ENCODE measurements around the gene CCDC50. TPM values are rescaled to one million over a fixed set of nuclear protein-coding genes. Genes with fewer than 3 reads are reported as not detected.

CCDC50 gene
- total and polyA plus RNA-seq, 4 donors: 23.4 to 119 (median 40.4) TPM

DNA sequence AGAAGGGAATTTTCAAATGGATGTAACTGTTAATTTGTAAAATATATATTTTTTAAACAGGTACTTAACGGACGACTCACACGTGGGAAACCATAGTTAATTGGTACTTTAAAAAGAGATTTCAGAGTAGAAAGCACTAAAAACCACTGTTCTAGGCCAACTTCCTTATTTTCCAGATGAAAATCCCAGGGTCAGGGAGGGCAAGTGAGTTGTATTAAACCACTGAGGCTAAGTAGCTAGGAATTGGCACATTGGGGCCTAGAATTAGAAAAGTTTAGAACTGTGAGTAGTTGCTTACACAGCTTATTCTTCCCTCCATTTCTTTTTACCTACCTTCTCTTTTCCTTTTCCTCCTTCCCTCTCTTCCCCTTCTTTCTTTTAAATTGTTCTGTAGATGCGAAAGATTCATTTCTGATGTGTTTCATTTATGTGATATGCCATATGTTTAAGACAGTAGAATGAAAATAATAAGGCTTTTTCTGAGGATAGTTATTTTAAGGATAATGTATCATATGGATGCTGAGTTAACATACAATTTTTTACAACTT is 5.2 kb downstream of the CCDC50 start:
- no peaks in the 10 kb centered on the region for H3K36me3 ChIP-seq (ENCODE audit: control insufficient read depth in 4 of 4, insufficient read depth in 4 of 4, low read length in 4 of 4)
- 78 to 82% methylated on average over 4 of the region's 4 CpGs for WGBS, 2 donors
- H3K4me3 ChIP-seq: no peak overlapping the region
- DNase-seq (no peak), ATAC-seq (ENCODE audit: insufficient read depth, low FRiP score) (no peak)
- H3K9ac ChIP-seq (ENCODE audit: insufficient read depth in 1 of 2, low read length in 2 of 2): no peak overlapping the region
- no peaks in the 10 kb centered on the region for H3K27me3 ChIP-seq (ENCODE audit: control insufficient read depth in 3 of 3, insufficient read depth in 3 of 3, low read length in 2 of 3)
- H3K9me3 ChIP-seq (ENCODE audit: control insufficient read depth in 4 of 4, insufficient read depth in 3 of 4, low read length in 3 of 4): no peaks in the 10 kb centered on the region
- H3K4me1 ChIP-seq (ENCODE audit: control insufficient read depth in 5 of 5, insufficient read depth in 5 of 5, low read length in 5 of 5): peaks cover 0 to 31% (median 0%) of the 10 kb centered on the region in 5 donors
- TF ChIP-seq, protein P1, sequence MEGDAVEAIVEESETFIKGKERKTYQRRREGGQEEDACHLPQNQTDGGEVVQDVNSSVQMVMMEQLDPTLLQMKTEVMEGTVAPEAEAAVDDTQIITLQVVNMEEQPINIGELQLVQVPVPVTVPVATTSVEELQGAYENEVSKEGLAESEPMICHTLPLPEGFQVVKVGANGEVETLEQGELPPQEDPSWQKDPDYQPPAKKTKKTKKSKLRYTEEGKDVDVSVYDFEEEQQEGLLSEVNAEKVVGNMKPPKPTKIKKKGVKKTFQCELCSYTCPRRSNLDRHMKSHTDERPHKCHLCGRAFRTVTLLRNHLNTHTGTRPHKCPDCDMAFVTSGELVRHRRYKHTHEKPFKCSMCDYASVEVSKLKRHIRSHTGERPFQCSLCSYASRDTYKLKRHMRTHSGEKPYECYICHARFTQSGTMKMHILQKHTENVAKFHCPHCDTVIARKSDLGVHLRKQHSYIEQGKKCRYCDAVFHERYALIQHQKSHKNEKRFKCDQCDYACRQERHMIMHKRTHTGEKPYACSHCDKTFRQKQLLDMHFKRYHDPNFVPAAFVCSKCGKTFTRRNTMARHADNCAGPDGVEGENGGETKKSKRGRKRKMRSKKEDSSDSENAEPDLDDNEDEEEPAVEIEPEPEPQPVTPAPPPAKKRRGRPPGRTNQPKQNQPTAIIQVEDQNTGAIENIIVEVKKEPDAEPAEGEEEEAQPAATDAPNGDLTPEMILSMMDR (IDR thresholded peaks at IDR 0.05; ENCODE audit: control extremely low read depth, extremely low read depth): no peak
- no peak overlapping the region for H3K27ac ChIP-seq (ENCODE audit: low read depth in 1 of 2, low read length in 1 of 2)

DNA sequence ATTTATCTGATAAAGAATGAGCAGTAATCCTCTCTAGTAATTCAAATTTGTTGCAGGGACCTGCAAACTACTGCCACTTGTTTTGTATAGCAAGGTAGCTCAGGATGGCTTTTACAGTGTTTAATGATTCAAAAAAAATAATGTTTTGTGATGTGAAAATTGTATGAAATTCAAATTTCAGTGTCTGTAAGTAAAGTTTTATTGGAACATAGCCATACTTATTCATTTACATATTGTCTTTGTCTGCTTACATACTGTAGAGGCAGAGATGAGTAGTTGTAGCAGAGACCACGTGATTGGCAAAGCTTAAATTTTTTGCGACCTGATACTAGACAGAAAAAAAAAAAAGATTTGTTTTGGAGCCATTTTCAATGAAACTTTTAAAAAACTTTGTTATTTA is 7.6 kb downstream of the CCDC50 start:
- peaks cover 0 to 30% (median 0%) of the 10 kb centered on the region in 5 donors for H3K4me1 ChIP-seq (ENCODE audit: control insufficient read depth in 5 of 5, insufficient read depth in 5 of 5, low read length in 5 of 5)
- no peaks in the 10 kb centered on the region for H3K9me3 ChIP-seq (ENCODE audit: control insufficient read depth in 4 of 4, insufficient read depth in 3 of 4, low read length in 3 of 4)
- TF ChIP-seq, protein P1 (IDR thresholded peaks at IDR 0.05; ENCODE audit: control extremely low read depth, extremely low read depth): no peak
- H3K4me3 ChIP-seq: no peak overlapping the region
- DNase-seq (no peak), ATAC-seq (ENCODE audit: insufficient read depth, low FRiP score) (no peak)
- H3K27me3 ChIP-seq (ENCODE audit: control insufficient read depth in 3 of 3, insufficient read depth in 3 of 3, low read length in 2 of 3): no peaks in the 10 kb centered on the region
- no peak overlapping the region for H3K27ac ChIP-seq (ENCODE audit: low read depth in 1 of 2, low read length in 1 of 2)
- WGBS, 2 donors: 82 to 88% methylated on average over 2 of the region's 2 CpGs
- H3K36me3 ChIP-seq (ENCODE audit: control insufficient read depth in 4 of 4, insufficient read depth in 4 of 4, low read length in 4 of 4): no peaks in the 10 kb centered on the region
- no peak overlapping the region for H3K9ac ChIP-seq (ENCODE audit: insufficient read depth in 1 of 2, low read length in 2 of 2)

- Histone ChIP-seq H3K9me3 (ENCODE audit: control insufficient read depth in 4 of 4, insufficient read depth in 3 of 4, low read length in 3 of 4) (no peaks in the 10 kb centered on the region), H3K4me3 (no peak overlapping the region), H3K27me3 (ENCODE audit: control insufficient read depth in 3 of 3, insufficient read depth in 3 of 3, low read length in 2 of 3) (no peaks in the 10 kb centered on the region), H3K9ac (ENCODE audit: insufficient read depth in 1 of 2, low read length in 2 of 2) (no peak overlapping the region), H3K27ac (ENCODE audit: low read depth in 1 of 2, low read length in 1 of 2) (no peak overlapping the region), H3K36me3 (ENCODE audit: control insufficient read depth in 4 of 4, insufficient read depth in 4 of 4, low read length in 4 of 4) (no peaks in the 10 kb centered on the region), H3K4me1 (ENCODE audit: control insufficient read depth in 5 of 5, insufficient read depth in 5 of 5, low read length in 5 of 5) (peaks cover 0 to 30% (median 12%) of the 10 kb centered on the region in 5 donors)
- TF ChIP-seq, protein P1 (IDR thresholded peaks at IDR 0.05; ENCODE audit: control extremely low read depth, extremely low read depth): no peak
- DNase-seq: no peak
- 91 to 94% methylated on average over 4 of the region's 4 CpGs for WGBS, 2 donors
- ATAC-seq (ENCODE audit: insufficient read depth, low FRiP score): no peak
These were observed 8.9 kb downstream of the CCDC50 start for GRCh38 chr3:191338177-191338488.

DNA sequence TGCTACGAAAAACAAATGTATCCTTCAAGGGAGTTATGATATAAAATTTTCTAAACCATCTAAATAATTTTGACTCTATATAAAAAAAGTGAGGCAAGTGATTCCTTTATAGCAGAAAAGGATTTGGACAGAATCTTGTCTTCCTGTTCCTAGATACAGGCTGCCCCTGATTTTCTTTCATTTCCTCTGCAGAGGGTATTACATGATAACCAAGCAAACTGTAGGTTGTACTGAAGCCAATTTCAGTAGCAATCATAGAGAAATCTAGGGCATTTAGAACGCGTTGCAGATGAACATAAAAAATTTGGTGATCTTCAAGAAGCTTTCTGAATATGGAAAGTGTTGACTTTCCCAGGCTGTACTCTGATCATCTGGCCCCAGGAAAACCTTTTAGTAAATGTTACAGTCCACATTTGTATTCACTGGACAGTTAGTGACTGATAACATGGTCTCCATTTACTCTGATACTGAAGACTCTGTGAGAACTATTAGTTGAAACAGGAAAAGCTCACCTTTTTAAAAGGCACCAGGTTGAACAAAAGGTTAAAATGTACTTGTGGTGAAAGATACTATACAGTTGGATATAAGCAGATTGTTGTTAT is 10.2 kb downstream of the CCDC50 start:
- Histone ChIP-seq H3K4me3 (no peak overlapping the region), H3K27ac (ENCODE audit: low read depth in 1 of 2, low read length in 1 of 2) (no peak overlapping the region), H3K4me1 (ENCODE audit: control insufficient read depth in 5 of 5, insufficient read depth in 5 of 5, low read length in 5 of 5) (peaks cover 0 to 29% (median 12%) of the 10 kb centered on the region in 5 donors), H3K9me3 (ENCODE audit: control insufficient read depth in 4 of 4, insufficient read depth in 3 of 4, low read length in 3 of 4) (no peaks in the 10 kb centered on the region), H3K36me3 (ENCODE audit: control insufficient read depth in 4 of 4, insufficient read depth in 4 of 4, low read length in 4 of 4) (no peaks in the 10 kb centered on the region), H3K9ac (ENCODE audit: insufficient read depth in 1 of 2, low read length in 2 of 2) (no peak overlapping the region), H3K27me3 (ENCODE audit: control insufficient read depth in 3 of 3, insufficient read depth in 3 of 3, low read length in 2 of 3) (no peaks in the 10 kb centered on the region)
- 55 to 75% methylated on average over 3 of the region's 3 CpGs for WGBS, 2 donors
- peak in 1 of 3 donors; percentile 44 for DNase-seq
- TF ChIP-seq, protein P1 (IDR thresholded peaks at IDR 0.05; ENCODE audit: control extremely low read depth, extremely low read depth): no peak
- ATAC-seq (ENCODE audit: insufficient read depth, low FRiP score): no peak

All from lung (tissue), 12 donors.